Activated CD4-positive, alpha-beta T cell treated with anti-CD3 and anti-CD28 coated beads, Interleukin-2, amount 50 U/mL, for 1 hour (primary cell): ENCODE results near the gene NEUROD1.
A peak's percentile ranks its signal among the peaks of the same experiment; 100 is the strongest.

ENCODE experiments used
- DNase-seq: peaks from one replicate; pipeline ENCODE4 v3.0.0-alpha.2; 2020

Gene NEUROD1

DNA sequence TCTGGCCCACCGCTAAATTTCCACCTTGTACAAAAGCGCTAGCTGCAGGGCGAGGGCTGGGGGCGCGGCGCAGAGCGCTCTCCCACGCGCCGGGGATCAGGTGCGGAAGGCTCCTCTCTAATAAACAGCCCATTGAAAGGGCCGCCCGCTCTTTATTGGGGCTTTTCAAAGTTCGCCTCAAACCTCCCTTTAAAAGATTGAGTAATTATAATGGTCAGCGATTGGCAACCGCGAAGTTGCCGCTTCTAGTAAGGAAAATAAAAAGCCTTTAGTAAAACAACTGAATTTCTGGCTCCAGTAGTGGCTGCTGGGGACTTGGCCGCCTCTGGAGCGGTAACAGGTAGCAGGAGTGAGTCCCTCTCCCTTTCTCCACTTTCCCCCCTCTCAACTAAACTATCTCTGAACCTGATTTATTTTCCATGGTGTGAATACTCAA lies 755 bp downstream of the NEUROD1 start:
- DNase-seq = no peak

- DNase-seq = no peak
Observed at GRCh38 chr2:181678861-181679543, 1.3 kb downstream of the NEUROD1 start.

DNA sequence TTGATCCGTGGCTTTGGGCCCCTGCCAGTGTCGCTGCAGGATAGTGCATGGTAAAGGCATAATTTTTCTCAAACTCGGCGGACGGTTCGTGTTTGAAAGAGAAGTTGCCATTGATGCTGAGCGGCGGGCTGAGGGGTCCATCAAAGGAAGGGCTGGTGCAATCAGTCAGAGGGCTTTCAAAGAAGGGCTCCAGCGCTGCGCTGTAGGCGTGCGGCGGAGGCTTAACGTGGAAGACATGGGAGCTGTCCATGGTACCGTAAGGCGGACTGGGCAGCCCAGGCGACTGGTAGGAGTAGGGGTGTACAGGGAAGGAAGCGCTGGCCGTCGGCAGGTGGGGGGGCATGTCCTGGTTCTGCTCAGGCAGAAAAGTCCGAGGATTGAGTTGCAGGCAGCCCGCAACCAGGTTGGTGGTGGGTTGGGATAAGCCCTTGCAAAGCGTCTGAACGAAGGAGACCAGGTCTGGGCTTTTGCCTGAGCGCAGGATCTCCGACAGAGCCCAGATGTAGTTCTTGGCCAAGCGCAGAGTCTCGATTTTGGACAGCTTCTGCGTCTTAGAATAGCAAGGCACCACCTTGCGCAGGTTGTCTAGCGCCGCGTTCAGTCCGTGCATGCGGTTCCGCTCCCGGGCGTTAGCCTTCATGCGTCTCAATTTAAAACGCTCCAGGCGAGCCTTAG lies 2.3 kb downstream of the NEUROD1 start:
- peak; percentile 54 for DNase-seq

DNA sequence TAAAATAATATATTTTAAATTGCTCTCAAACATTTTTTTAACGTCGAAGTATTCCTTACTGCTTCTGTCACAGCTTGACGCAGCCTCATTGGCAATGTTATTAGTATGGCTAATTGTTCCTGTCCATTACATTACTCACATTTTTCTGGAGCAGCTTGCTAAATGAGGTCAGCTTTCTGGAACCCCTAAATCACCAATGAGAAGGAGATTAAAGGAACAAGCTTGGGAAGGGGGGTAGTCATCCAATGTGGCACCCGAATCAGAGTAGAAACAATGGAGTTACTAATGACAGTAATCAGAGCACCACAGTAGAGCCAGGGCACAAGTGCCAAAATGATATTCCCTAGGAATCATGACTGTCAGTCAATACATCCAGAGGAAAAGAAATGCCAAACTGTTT lies 5.1 kb downstream of the NEUROD1 start:
- DNase-seq = no peak

GRCh38 chr2:181674461-181674860 lies 5.9 kb downstream of the NEUROD1 start:
- DNase-seq = no peak

DNA sequence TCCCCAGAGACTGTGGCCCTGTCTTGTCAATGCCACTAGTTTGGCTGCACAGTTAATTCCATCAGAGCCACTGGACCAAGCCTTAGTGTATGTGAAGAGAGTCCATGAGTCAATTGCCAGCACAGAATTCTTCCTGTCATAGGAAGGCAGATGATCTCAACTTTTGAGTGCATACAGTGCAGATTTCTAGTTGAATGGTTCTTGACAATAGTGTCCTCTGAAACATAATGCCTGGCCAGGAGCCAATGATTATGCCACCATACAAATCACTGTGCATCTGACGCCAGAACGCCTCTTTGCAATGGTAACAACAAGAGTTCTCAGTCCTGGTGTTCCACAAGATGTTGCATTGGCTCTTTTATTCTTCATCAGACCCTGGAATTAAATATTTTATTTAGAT lies 7.1 kb downstream of the NEUROD1 start:
- DNase-seq = no peak

DNA sequence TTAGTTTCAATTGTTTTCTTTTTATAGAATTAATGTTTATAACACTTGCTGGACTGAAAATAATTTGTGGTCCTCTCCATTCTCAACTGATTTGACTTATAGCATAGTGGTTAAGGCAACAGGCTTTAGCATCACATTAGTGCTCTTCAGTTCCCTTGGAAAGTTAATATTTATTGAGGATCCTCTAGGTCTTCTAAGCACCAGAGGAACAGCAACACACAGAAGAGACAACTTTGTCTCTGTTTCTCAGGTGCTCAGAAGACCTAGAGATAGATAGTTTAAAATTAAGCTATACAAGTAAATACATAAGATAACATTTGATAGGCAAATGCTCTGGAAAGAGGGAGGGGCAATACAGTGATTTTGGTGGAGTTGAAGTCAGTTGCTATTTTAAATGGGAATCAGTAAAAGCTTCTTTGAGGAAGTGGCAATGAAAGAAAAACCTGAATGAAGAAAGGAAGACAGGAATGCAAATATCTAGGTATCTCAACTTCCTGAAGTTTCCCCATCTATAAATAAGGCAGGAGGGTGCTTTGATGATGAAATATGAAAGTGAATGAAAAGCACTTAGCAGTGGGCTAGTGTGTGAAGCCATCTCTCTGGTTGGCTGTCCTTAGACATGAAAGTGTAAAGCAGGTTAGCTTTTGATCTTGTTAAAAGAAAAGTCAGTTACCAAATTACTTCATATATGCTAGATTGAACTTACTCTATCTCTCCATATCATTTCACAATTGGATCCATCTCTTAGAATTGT lies 7.9 kb downstream of the NEUROD1 start:
- DNase-seq = no peak

GRCh38 chr2:181670632-181671031 lies 9.7 kb downstream of the NEUROD1 start:
- DNase-seq = no peak

- DNase-seq = no peak
Observed at GRCh38 chr2:181667234-181667633, 13.1 kb downstream of the NEUROD1 start.

DNA sequence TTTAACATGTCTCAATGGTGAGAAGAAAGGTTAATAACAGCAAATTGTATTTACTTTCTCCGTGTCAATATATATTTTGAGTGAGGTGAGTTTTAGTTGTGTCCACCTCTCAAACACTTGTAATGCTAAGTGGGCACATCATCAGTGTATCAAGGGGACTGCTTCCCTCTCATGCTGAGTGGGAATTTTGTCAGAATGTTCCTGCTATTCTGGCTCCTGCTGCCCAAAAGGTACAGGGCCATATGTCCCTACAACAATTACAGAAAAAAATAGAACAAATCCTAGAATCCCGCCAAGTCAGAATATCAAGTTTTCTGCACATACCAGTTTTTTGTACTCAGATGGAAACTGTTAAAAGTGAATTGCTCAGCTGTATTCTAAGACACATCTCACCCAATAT lies 18.0 kb downstream of the NEUROD1 start:
- no peak for DNase-seq

DNA sequence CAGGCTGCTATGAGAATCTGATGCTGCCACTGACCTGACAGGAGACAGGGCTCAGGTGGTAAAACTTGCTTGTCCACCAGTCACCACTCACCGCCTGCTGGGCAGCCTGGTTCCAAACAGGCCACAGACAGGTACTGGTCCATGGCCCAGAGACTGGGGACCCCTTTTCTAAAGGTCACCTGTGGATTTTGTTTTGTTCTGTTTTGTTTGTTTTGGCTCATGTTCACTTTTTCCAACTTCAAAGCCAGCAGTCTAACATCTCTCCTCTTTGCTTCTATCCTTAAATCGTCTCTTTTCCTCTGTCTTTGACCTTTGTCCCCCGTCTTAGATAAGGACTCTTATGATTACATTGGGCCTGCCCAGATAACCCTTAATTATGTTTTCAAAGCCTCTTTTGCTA lies 20.1 kb downstream of the NEUROD1 start:
- DNase-seq = no peak

GRCh38 chr2:181658444-181658843 lies 21.9 kb downstream of the NEUROD1 start:
- DNase-seq = no peak

DNA sequence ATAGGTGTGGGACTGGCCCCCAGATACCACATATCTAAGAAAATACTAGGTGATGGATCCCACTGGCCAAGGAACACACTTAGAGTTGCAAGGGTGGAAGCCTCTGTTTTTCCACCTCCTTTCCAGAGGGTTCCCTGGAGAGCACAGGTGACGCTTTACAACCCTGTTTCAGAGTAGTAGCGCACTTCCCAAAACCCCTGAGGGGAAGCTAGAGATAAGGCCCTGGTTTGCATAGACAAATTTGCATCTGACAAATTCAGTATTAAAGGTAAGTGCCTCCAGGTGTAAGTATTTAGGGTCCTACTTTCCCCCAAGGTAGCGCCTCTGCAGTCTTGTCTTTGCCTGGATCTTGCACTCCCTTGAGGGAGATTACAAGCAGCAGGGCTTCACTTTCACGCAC lies 22.9 kb downstream of the NEUROD1 start:
- DNase-seq = no peak

DNA sequence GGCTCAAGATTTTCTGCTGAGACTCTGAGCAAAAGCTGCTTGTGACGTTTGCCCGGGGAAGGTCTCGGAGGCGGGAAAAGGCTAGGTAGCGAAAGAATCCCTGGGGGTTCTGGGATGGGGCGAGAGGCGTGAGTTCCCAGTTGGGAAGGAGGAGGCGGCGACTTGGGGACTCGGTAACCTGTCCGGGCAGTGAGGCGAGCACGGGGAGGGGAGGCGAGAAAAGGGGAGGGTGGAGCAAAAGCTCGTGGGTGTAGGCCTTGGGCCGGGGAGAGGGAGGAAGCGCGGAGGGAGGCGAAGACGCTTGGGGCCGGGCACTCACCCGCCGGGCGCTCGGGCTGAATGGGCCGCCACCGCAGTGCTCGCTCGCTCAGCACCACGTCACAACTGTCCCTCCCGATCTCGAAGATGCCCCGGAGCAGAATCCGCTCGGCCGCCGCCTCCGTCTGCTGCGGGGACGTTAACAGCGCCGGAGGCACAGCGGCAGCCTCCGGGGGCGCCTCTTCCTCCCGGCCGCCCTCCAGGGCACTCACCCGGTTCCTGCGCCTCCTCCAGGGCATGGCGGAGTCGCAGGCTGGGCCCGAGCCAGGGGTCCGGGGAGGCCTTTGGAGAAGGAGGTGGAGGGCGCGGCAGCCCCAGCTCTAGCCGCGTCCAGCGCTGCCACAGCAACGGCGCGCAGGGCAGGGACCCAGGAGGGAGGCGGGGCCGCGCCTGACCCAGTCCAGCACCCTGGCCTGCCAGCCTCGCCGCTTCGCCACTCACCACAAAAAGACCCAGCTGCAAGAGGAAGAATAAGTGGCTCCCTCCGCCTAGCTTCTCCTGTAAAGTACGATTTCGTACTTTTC lies 23.6 kb downstream of the NEUROD1 start, which contains the start of gene CERKL:
CERKL (minus strand) TSS at position 656 of the 842 bp plus-strand sequence; CDS start at position 557, 99 bp downstream.
- no peak for DNase-seq

DNA sequence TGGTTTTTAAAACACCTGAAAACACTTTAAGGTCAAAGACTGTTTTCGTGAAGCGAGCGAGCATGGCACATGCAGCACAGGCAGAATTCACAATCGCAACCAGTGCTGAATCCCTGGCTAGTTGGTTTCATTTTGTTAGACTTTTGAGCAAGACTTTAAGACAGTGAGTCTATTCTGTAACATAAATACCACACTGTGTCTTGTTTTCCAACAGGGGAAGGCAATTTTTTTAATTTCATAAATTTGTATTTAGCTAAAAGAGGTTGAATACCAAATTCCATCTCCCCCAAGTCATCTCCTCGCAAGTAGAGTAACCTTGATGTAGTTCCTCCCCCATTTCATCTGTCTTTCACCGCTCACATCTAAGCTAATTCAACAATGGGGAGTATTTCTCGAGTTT lies 24.8 kb downstream of the NEUROD1 start:
- no peak for DNase-seq

- DNase-seq = no peak
Observed at GRCh38 chr2:181649436-181649979, 30.8 kb downstream of the NEUROD1 start.

DNA sequence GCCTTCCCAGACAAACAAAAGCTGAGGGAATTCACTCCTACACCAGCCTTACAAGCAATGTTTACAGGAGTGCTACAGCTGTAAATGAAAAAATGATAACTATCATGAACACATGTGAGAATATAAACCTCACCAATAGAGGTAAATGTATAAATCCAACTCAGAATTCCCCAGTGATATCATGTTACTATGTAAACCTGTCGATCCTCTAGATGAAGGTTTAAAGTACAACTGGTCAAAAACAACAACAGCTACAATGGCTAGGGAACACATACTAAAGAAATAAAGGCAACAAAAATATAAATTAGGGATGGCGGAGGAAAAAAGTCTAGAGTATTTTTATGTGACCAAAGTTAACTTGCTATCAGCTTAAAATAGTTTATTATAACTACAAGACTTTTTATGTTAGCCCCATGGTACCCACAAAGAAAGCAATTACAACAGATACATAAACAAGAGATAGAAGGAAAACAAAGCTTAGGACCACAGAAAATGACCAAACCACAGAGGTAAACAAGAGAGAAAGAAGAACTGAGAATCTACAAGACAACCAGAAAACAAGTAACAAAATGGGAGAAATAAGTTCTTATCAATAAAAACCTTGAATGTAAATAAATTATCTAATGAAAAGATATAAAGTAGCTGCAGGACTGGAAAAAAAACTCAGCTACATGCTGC lies 31.7 kb downstream of the NEUROD1 start:
- DNase-seq = no peak

DNA sequence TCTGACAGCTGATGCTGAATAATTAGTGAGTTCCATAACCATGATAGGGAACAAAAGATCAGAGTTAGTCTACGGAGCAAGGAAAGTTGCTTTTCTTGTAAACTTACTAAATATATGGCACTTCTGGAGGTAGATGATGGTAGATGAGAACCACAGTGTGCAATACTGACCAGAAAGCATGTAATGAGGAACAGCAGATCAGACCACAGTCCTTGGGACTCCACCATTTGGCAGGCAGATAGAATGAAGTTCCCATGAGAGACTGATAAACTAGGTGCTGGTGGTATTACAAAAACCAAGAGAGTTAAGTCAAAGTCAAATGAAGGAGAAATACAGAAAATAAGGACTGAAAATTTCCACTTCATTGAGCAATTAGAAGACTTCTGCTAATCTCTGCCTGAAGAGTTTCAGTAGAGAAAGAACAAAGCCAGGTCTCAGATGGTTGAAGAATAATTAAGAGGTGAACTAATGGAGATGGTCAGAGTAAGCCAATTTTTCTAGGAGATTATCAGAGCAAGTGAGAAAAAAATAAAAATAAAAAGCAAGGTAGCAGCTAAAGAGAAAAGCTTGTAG lies 33.8 kb downstream of the NEUROD1 start:
- DNase-seq = no peak

DNA sequence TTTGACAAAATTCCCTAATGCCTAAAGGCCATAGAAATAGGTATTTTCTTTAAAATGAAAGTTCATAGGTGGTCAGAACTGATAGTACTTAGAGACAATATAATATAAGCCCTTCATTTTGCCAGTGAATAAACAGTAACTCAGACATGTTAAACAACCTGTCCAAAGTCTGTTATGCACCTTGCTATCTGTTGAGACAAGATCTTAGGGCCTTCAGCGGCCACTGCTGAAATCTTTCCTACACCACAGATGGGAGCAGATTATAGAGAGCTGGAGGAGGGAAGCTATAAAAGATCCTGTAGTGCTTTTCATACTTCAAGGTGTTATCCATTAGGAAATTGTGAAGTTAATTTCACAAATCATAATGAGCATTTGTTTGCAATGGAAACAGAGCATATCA lies 37.2 kb downstream of the NEUROD1 start:
- no peak for DNase-seq

- DNase-seq = no peak
Observed at GRCh38 chr2:181642086-181642485, 38.2 kb downstream of the NEUROD1 start.

DNA sequence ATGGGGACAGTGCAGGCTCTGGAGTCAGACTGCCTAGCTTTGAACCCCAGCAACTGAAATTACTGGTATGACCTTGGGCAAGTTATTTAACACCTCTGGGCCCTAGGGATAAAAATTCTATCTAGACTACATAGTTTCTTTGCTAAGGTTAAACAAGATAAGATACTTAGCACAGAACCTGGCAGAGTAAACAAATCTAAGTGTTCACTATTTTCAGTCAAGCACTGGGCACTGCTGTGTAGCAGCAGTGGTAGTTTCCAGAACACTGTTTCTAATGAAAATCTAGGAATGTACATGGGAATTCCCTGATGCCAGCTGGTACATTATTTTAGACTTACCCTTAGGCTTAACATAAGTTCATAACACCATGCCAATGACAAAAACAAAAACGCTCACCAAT lies 40.6 kb downstream of the NEUROD1 start:
- no peak for DNase-seq
